Mesothelial cell of epicardium (in vitro differentiated cells): ENCODE results near the gene TPK1. TPM values are rescaled to one million over a fixed set of nuclear protein-coding genes. Genes with fewer than 3 reads are reported as not detected.
"Not testable (repeated sequence)": the region's sequence is repeated elsewhere in the genome, so short reads cannot be mapped to it uniquely, and the experiment has no call there.

Experiments used
- DNase-seq, 2 experiments: peaks; one replicate each; pipeline ENCODE4 v3.0.0; 2021; ENCODE audit warnings: low spot score in 2 of 2; ENCODE audit not compliant: unreplicated experiment in 2 of 2
- H3K27ac Mint-ChIP-seq: 2 replicates; pipeline ENCODE4 v1.8.0; 2021; ENCODE audit warnings: mixed read lengths
- H3K27me3 Mint-ChIP-seq: 2 replicates; pipeline ENCODE4 v1.8.0; 2021; ENCODE audit warnings: low read depth, mixed read lengths
- H3K36me3 Mint-ChIP-seq: 2 replicates; pipeline ENCODE4 v1.8.0; 2021; ENCODE audit warnings: mixed read lengths
- H3K4me1 Mint-ChIP-seq: 2 replicates; pipeline ENCODE4 v1.8.0; 2021; ENCODE audit warnings: mixed read lengths
- H3K4me3 Mint-ChIP-seq: 2 replicates; pipeline ENCODE4 v1.8.0; 2021; ENCODE audit warnings: mild to moderate bottlenecking, moderate library complexity, mixed read lengths
- H3K9me3 Mint-ChIP-seq: 2 replicates; pipeline ENCODE4 v1.8.0; 2021; ENCODE audit warnings: mixed read lengths
- total RNA-seq: library from RNA; stranded (reverse); gene quantifications from 3 replicates; pipeline ENCODE4 v1.2.1, GENCODE V29; 2021
- TF ChIP-seq, protein P1 (sequence below): fragments of 200-600 bp; sonication (generic); IDR thresholded peaks from one replicate; pipeline ENCODE4 v1.5.0; 2021; ENCODE audit warnings: antibody characterized with exemption; ENCODE audit not compliant: unreplicated experiment

The TPK1 gene
- total RNA-seq, 1 donor from 2014 or later: 3.3 TPM

DNA sequence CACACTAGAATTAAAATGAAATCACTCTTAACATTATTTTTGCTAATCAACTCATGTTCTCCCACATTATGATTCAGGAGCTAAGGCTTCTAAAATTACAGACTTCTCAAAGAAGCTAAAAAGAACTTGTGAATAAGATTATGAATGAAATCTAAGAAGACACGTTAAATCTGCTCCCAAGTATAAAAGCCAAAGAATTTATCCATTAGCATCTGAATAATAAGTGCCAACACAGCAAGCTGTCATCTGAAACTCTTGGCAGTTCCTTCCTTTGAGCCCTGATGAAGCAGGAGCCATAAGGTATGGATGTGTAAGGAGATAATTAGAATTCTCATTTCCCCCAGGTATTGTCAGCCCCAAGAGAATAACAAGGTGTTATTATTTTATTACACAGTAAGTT is 50.3 kb downstream of the TPK1 start:
- Mint-ChIP-seq H3K9me3 (no peaks in the 10 kb centered on the region), H3K36me3 (no peaks in the 10 kb centered on the region), H3K27ac (no peak overlapping the region), H3K4me1 (no peaks in the 10 kb centered on the region), H3K4me3 (no peak overlapping the region), H3K27me3 (no peaks in the 10 kb centered on the region)
- TF ChIP-seq, protein P1, sequence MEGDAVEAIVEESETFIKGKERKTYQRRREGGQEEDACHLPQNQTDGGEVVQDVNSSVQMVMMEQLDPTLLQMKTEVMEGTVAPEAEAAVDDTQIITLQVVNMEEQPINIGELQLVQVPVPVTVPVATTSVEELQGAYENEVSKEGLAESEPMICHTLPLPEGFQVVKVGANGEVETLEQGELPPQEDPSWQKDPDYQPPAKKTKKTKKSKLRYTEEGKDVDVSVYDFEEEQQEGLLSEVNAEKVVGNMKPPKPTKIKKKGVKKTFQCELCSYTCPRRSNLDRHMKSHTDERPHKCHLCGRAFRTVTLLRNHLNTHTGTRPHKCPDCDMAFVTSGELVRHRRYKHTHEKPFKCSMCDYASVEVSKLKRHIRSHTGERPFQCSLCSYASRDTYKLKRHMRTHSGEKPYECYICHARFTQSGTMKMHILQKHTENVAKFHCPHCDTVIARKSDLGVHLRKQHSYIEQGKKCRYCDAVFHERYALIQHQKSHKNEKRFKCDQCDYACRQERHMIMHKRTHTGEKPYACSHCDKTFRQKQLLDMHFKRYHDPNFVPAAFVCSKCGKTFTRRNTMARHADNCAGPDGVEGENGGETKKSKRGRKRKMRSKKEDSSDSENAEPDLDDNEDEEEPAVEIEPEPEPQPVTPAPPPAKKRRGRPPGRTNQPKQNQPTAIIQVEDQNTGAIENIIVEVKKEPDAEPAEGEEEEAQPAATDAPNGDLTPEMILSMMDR: no peak
- DNase-seq: no peak

DNA sequence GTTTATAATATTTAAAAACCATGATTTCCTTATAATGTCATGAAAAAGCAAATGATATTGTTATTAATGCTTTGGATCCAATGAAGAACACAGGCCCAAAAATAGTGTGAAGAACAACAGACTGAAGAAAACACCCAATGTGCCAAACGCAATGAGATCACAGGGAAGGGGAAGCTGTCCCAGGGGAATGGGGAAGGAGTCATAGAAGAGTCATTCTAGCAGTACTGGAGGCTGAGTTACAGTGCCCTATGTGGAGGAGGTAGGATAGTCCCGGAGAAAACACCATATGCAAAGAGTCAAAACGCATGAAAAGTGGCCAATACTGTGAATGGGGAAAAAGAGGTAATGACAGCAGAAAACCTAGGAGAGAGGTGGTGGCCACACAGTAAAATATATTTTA is 50.9 kb downstream of the TPK1 start:
- H3K9me3 Mint-ChIP-seq: no peaks in the 10 kb centered on the region
- TF ChIP-seq, protein P1: no peak
- H3K27me3 Mint-ChIP-seq: no peaks in the 10 kb centered on the region
- H3K4me1 Mint-ChIP-seq: no peaks in the 10 kb centered on the region
- H3K27ac Mint-ChIP-seq: no peak overlapping the region
- no peaks in the 10 kb centered on the region for H3K36me3 Mint-ChIP-seq
- no peak for DNase-seq
- H3K4me3 Mint-ChIP-seq: no peak overlapping the region

DNA sequence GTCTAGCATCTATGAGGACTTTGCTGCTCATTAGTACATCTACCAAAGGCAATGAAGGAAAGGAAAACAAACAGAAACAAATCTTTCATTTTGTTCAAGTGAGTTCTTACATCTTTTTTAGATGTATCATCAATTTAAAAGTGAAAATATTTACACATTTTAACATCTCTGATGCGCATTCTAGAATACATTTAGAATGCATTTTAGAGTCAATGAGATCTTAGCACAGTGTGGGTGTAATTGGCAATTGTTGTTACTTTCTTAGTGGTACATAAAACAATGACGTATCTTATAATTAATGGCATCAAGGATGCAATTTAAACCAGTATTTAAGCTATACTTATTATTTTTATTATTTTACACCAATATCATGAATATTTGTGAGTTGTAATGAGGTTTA is 51.4 kb downstream of the TPK1 start:
- Mint-ChIP-seq H3K27ac (no peak overlapping the region), H3K36me3 (no peaks in the 10 kb centered on the region), H3K4me1 (no peaks in the 10 kb centered on the region), H3K9me3 (no peaks in the 10 kb centered on the region), H3K4me3 (no peak overlapping the region), H3K27me3 (no peaks in the 10 kb centered on the region)
- no peak for DNase-seq
- TF ChIP-seq, protein P1: no peak

DNA sequence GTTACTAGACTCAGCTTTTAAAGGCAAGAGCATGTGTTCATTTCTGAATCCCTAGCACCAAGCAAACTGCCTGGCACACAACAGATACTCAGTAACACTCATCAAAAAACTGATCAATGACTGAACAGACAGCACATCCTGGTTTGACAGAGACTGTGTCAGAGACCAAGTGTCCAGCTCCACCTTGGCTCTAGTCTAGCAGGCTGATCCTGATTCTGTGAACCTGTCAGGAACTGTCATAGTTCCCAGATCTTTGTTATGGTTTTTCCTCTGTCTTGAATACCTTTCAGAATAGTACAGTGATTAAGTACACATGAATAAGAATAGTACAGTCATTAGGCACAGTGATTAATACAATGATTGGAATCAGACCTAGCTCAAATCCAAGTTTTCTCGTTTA is 53.0 kb downstream of the TPK1 start:
- no peaks in the 10 kb centered on the region for H3K27me3 Mint-ChIP-seq
- peaks cover under 1% of the 10 kb centered on the region for H3K36me3 Mint-ChIP-seq
- TF ChIP-seq, protein P1: no peak
- no peak overlapping the region for H3K4me3 Mint-ChIP-seq
- no peak overlapping the region for H3K27ac Mint-ChIP-seq
- H3K4me1 Mint-ChIP-seq: peaks cover 2% of the 10 kb centered on the region
- no peak for DNase-seq
- H3K9me3 Mint-ChIP-seq: peaks cover under 1% of the 10 kb centered on the region

DNA sequence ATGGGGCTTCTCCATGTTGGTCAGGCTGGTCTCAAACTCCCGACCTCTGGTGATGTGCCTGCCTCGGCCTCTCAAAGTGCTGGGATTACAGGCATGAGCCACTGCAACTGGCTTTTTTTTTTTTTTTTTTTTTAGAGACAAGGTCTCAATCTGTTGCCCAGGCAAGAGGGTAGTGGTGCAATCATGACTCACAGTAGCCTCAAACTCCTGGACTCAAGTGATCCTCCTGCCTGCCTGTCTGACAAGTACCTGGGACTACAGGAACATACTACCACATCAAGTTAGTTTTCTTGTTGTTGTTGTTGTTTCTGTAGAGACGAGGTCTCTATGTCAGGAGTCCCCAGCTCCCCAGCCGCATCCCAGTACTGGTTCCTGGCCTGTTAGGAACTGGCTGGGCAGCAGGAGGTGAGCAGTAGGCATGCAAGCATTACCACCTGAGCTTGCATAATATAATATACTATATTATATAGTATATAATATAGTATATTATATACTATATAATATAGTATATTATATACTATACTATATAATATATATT is 55.7 kb downstream of the TPK1 start:
- peaks cover 27% of the 10 kb centered on the region for H3K4me1 Mint-ChIP-seq
- H3K36me3 Mint-ChIP-seq: peaks cover 2% of the 10 kb centered on the region
- TF ChIP-seq, protein P1: no peak
- H3K27ac Mint-ChIP-seq: no peak overlapping the region
- no peak for DNase-seq
- no peaks in the 10 kb centered on the region for H3K27me3 Mint-ChIP-seq
- no peak overlapping the region for H3K4me3 Mint-ChIP-seq
- H3K9me3 Mint-ChIP-seq: peaks cover 4% of the 10 kb centered on the region

DNA sequence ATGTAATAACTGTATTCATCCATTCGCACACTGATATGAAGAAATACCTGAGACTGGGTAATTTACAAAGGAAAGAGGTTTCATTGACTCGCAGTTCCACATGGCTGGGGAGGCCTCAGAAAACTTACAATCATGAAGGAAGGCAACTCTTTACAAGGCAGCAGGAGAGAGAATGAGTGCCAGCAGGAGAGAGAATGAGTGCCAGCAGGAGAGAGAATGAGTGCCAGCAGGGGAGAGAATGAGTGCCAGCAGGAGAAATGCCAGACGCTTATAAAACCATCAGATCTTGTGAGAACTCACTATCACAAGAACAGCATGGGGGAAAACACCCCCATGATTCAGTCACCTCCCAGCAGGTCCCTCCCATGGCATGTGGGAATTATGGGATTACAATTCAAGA is 58.0 kb downstream of the TPK1 start:
- H3K27ac Mint-ChIP-seq: peak overlapping the region; percentile 51
- H3K27me3 Mint-ChIP-seq, DNase-seq, H3K9me3 Mint-ChIP-seq, H3K4me3 Mint-ChIP-seq, H3K36me3 Mint-ChIP-seq: not testable (repeated sequence)
- H3K4me1 Mint-ChIP-seq: peaks cover 36% of the 10 kb centered on the region
